Measurements from ENCODE around the gene VWF.

DNA sequence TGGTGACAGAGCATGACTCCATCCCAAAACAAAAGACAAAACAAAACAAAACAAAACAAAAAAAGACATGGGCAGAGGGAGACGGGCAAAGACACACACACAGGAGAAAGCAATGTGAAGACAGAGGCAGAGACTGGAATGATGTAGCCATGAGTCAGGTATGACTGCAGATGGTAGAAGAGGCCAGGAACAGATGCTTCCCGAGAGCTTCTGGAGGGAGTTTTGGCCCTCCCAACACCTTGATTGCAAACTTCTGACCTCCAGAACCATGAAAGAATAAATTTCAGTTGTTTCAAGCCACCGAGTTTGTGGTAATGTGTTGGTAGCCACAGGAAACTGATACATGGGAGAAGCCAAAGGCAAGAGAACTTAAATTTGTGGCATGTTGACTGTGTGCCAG lies 27.1 kb downstream of the VWF start:
- TF ChIP-seq, protein P1, sequence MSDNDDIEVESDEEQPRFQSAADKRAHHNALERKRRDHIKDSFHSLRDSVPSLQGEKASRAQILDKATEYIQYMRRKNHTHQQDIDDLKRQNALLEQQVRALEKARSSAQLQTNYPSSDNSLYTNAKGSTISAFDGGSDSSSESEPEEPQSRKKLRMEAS (IDR thresholded peaks at IDR 0.05; ENCODE audit: low read depth, low read length), result no peak
- TF ChIP-seq CTCF (IDR thresholded peaks at IDR 0.05; ENCODE audit: low read depth, low read length) (no peak), POLR2A (IDR thresholded peaks at IDR 0.05; ENCODE audit: extremely low read depth, insufficient read length) (no peak)

Data from NB4 (cell line).